ENCODE results near the gene PPP1R3G. TPM values are rescaled to one million over a fixed set of nuclear protein-coding genes. Genes with fewer than 3 reads are reported as not detected.
A peak's percentile ranks its signal among the peaks of the same experiment; 100 is the strongest.

PPP1R3G gene
- total and polyA plus RNA-seq, 4 donors, result 0.10 to 1.5 (median 0.43) TPM

DNA sequence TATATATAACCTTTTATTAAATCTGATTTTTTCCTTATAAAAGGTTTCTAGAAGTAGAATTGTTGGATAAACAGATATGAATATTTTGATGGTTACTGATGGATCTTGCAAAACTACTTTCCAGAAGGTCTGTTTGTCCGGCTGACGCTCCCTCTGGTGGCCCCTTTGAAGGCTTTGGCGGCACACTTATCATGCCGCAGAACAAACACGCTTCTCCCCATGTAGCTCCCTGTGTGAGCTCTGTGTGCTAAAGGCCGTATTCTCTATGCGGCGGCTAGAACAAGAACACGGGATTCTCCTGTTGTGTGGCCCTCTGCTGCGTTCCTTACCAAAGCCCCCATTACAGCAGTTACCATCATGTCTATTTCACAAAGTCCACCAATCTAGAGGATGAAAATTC, 30.0 kb downstream of the PPP1R3G start:
- Histone ChIP-seq H3K4me3 (no peak overlapping the region), H3K9me3 (ENCODE audit: control insufficient read depth in 4 of 4, insufficient read depth in 3 of 4, low read length in 3 of 4) (no peaks in the 10 kb centered on the region), H3K9ac (ENCODE audit: insufficient read depth in 1 of 2, low read length in 2 of 2) (no peak overlapping the region), H3K36me3 (ENCODE audit: control insufficient read depth in 4 of 4, insufficient read depth in 4 of 4, low read length in 4 of 4) (peaks cover 0 to 5% (median 3%) of the 10 kb centered on the region in 4 donors), H3K27me3 (ENCODE audit: control insufficient read depth in 3 of 3, insufficient read depth in 3 of 3, low read length in 2 of 3) (no peaks in the 10 kb centered on the region), H3K27ac (ENCODE audit: low read depth in 1 of 2, low read length in 1 of 2) (no peak overlapping the region), H3K4me1 (ENCODE audit: control insufficient read depth in 5 of 5, insufficient read depth in 5 of 5, low read length in 5 of 5) (peaks cover 0 to 7% (median 0%) of the 10 kb centered on the region in 5 donors)
- TF ChIP-seq, protein P1, sequence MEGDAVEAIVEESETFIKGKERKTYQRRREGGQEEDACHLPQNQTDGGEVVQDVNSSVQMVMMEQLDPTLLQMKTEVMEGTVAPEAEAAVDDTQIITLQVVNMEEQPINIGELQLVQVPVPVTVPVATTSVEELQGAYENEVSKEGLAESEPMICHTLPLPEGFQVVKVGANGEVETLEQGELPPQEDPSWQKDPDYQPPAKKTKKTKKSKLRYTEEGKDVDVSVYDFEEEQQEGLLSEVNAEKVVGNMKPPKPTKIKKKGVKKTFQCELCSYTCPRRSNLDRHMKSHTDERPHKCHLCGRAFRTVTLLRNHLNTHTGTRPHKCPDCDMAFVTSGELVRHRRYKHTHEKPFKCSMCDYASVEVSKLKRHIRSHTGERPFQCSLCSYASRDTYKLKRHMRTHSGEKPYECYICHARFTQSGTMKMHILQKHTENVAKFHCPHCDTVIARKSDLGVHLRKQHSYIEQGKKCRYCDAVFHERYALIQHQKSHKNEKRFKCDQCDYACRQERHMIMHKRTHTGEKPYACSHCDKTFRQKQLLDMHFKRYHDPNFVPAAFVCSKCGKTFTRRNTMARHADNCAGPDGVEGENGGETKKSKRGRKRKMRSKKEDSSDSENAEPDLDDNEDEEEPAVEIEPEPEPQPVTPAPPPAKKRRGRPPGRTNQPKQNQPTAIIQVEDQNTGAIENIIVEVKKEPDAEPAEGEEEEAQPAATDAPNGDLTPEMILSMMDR (IDR thresholded peaks at IDR 0.05; ENCODE audit: control extremely low read depth, extremely low read depth), result no peak
- peak; percentile 44 to 67 (median 47) for DNase-seq
- no peak for ATAC-seq (ENCODE audit: insufficient read depth, low FRiP score)
- 71 to 81% methylated on average over 10 of the region's 10 CpGs for WGBS, 2 donors

DNA sequence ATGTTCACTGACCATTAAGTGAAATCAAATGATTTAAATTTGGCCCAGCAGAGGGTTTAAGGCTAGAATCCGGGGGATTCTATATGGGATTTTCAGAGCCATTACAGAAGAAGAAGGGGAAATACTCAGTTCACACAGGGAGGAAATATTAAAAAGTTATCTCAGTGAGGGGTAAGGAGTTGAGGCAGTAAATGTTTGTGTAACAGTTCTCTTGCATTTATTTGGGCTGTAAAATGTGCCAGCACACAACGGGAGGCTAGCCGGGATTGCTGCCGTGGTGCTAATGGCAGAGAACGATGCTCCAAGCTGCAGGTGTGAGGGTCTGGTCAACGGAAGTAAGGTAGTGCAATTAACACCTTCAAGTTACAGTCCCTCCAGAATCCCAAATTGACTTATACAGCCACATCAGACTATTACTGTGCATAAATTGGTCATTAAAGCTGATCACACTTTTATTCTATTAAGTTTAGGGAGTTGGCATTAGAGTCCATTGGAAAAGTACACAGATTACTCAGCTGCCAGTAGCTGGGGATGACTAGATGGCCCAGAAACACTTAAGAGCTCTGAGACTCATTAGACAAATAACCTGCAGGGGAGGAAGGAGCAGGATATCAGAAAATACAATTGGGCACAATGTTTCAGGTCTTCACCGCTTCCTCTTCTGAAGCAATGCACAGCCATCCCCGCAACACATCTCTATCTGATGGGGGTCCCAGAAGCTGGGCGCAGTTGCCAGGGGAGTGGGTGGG, 31.3 kb downstream of the PPP1R3G start:
- Histone ChIP-seq H3K4me1 (ENCODE audit: control insufficient read depth in 5 of 5, insufficient read depth in 5 of 5, low read length in 5 of 5) (peaks cover 0 to 7% (median 0%) of the 10 kb centered on the region in 5 donors), H3K9me3 (ENCODE audit: control insufficient read depth in 4 of 4, insufficient read depth in 3 of 4, low read length in 3 of 4) (no peaks in the 10 kb centered on the region), H3K9ac (ENCODE audit: insufficient read depth in 1 of 2, low read length in 2 of 2) (no peak overlapping the region), H3K27ac (ENCODE audit: low read depth in 1 of 2, low read length in 1 of 2) (no peak overlapping the region), H3K4me3 (no peak overlapping the region), H3K36me3 (ENCODE audit: control insufficient read depth in 4 of 4, insufficient read depth in 4 of 4, low read length in 4 of 4) (no peaks in the 10 kb centered on the region), H3K27me3 (ENCODE audit: control insufficient read depth in 3 of 3, insufficient read depth in 3 of 3, low read length in 2 of 3) (no peaks in the 10 kb centered on the region)
- no peak for DNase-seq
- TF ChIP-seq, protein P1 (IDR thresholded peaks at IDR 0.05; ENCODE audit: control extremely low read depth, extremely low read depth), result no peak
- ATAC-seq (ENCODE audit: insufficient read depth, low FRiP score), result no peak
- WGBS, 2 donors, result 91 to 95% methylated on average over 9 of the region's 9 CpGs

DNA sequence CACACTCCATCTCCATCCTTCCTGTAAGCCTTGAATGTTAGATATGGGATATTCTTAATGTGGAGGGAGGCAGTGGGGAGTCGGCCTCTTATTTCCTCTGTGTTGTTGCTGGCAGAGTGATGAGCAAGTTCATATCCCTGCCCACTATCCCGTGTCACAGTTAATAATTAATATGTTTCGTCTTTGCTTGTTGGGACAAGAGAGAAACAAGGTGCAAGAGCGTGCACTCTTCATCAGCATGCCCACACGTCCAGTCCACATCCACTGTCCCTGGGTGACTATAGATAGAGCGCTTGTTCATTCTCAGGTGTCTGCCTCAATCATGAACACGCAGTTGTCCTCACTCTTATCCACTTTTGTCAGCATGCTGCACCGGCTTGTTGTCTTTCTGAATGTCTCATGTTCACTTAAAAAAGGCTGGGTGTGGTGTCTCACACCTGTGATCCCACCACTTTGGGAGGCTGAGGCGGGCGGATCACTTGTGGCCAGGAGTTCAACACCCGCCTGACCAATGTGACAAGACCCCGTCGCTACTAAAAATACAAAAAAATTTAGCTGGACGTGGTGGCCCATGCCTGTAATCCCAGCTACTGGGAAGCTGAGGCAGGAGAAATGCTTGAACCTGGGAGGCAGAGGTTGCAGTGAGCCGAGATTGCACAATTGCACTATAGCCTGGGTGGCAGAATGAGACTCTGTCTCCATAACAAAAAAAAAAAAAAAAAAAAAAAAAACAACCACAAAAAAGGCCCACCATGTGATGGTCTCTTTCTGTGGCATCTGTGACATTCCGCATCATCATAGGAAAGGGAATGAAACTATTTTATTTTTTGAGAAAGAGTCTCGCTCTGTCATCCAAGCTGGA, 34.2 kb downstream of the PPP1R3G start:
- no peak overlapping the region for H3K4me3 ChIP-seq
- ATAC-seq (ENCODE audit: insufficient read depth, low FRiP score) (no peak), DNase-seq (no peak)
- H3K27me3 ChIP-seq (ENCODE audit: control insufficient read depth in 3 of 3, insufficient read depth in 3 of 3, low read length in 2 of 3), result no peaks in the 10 kb centered on the region
- H3K9ac ChIP-seq (ENCODE audit: insufficient read depth in 1 of 2, low read length in 2 of 2), result no peak overlapping the region
- no peak overlapping the region for H3K27ac ChIP-seq (ENCODE audit: low read depth in 1 of 2, low read length in 1 of 2)
- no peaks in the 10 kb centered on the region for H3K9me3 ChIP-seq (ENCODE audit: control insufficient read depth in 4 of 4, insufficient read depth in 3 of 4, low read length in 3 of 4)
- 92 to 93% methylated on average over 17 of the region's 17 CpGs for WGBS, 2 donors
- H3K4me1 ChIP-seq (ENCODE audit: control insufficient read depth in 5 of 5, insufficient read depth in 5 of 5, low read length in 5 of 5), result peaks cover 0 to 13% (median 3%) of the 10 kb centered on the region in 5 donors
- no peaks in the 10 kb centered on the region for H3K36me3 ChIP-seq (ENCODE audit: control insufficient read depth in 4 of 4, insufficient read depth in 4 of 4, low read length in 4 of 4)
- TF ChIP-seq, protein P1 (IDR thresholded peaks at IDR 0.05; ENCODE audit: control extremely low read depth, extremely low read depth), result no peak
